Neural cell (in vitro differentiated cells): ENCODE data around the gene HRH2.

ENCODE experiments used
- EZH2 ChIP-seq: fragments of 200-600, 300-800 bp; shearing (Covaris generic), sonication (generic); IDR thresholded peaks from 2 replicates; pipeline ENCODE4 v1.6.1; 2014; ENCODE audit warnings: antibody characterized with exemption, low read length, borderline replicate concordance, mild to moderate bottlenecking; ENCODE audit not compliant: insufficient read depth, poor library complexity, severe bottlenecking
- MXI1 ChIP-seq: fragments of 450-650 bp; conservative IDR thresholded peaks from 2 replicates; pipeline ENCODE4 v1.6.1; 2014; ENCODE audit warnings: antibody characterized with exemption, mild to moderate bottlenecking; ENCODE audit not compliant: poor library complexity, severe bottlenecking
- POLR2AphosphoS5 ChIP-seq: IDR thresholded peaks from 2 replicates; pipeline ENCODE4 v1.6.1; 2012
- RAD21 ChIP-seq: fragments of 450-650 bp; conservative IDR thresholded peaks from 2 replicates; pipeline ENCODE4 v1.6.1; 2014; ENCODE audit warnings: antibody characterized with exemption, mild to moderate bottlenecking, moderate library complexity
- SMC3 ChIP-seq: fragments of 450-650 bp; conservative IDR thresholded peaks from 2 replicates; pipeline ENCODE4 v1.6.1; 2014; ENCODE audit warnings: antibody characterized with exemption, mild to moderate bottlenecking, moderate library complexity; ENCODE audit not compliant: poor library complexity
- TAF1 ChIP-seq: IDR thresholded peaks from 2 replicates; pipeline ENCODE4 v1.6.1; 2012; ENCODE audit warnings: low read depth
- TF ChIP-seq, protein P1 (sequence below): fragments of 450-650 bp; IDR thresholded peaks from 2 replicates; pipeline ENCODE4 v1.5.1; 2014; ENCODE audit warnings: antibody characterized with exemption, mild to moderate bottlenecking, moderate library complexity; ENCODE audit not compliant: poor library complexity, severe bottlenecking
- TF ChIP-seq, protein P2 (sequence below): IDR thresholded peaks from 2 replicates; pipeline ENCODE4 v1.6.1; 2012; ENCODE audit warnings: borderline replicate concordance

GRCh38 chr5:175750511-175750931, 92.7 kb downstream of the HRH2 start:
- TF ChIP-seq, protein P1, sequence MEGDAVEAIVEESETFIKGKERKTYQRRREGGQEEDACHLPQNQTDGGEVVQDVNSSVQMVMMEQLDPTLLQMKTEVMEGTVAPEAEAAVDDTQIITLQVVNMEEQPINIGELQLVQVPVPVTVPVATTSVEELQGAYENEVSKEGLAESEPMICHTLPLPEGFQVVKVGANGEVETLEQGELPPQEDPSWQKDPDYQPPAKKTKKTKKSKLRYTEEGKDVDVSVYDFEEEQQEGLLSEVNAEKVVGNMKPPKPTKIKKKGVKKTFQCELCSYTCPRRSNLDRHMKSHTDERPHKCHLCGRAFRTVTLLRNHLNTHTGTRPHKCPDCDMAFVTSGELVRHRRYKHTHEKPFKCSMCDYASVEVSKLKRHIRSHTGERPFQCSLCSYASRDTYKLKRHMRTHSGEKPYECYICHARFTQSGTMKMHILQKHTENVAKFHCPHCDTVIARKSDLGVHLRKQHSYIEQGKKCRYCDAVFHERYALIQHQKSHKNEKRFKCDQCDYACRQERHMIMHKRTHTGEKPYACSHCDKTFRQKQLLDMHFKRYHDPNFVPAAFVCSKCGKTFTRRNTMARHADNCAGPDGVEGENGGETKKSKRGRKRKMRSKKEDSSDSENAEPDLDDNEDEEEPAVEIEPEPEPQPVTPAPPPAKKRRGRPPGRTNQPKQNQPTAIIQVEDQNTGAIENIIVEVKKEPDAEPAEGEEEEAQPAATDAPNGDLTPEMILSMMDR = no peak
- TF ChIP-seq, protein P2, sequence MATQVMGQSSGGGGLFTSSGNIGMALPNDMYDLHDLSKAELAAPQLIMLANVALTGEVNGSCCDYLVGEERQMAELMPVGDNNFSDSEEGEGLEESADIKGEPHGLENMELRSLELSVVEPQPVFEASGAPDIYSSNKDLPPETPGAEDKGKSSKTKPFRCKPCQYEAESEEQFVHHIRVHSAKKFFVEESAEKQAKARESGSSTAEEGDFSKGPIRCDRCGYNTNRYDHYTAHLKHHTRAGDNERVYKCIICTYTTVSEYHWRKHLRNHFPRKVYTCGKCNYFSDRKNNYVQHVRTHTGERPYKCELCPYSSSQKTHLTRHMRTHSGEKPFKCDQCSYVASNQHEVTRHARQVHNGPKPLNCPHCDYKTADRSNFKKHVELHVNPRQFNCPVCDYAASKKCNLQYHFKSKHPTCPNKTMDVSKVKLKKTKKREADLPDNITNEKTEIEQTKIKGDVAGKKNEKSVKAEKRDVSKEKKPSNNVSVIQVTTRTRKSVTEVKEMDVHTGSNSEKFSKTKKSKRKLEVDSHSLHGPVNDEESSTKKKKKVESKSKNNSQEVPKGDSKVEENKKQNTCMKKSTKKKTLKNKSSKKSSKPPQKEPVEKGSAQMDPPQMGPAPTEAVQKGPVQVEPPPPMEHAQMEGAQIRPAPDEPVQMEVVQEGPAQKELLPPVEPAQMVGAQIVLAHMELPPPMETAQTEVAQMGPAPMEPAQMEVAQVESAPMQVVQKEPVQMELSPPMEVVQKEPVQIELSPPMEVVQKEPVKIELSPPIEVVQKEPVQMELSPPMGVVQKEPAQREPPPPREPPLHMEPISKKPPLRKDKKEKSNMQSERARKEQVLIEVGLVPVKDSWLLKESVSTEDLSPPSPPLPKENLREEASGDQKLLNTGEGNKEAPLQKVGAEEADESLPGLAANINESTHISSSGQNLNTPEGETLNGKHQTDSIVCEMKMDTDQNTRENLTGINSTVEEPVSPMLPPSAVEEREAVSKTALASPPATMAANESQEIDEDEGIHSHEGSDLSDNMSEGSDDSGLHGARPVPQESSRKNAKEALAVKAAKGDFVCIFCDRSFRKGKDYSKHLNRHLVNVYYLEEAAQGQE = peak; percentile 58
- TF ChIP-seq EZH2 = no peak
- peak; percentile 23 for TF ChIP-seq SMC3
- peak; percentile 99 for TF ChIP-seq POLR2AphosphoS5
- TF ChIP-seq RAD21 = peak; percentile 37
- TF ChIP-seq MXI1 = peak; percentile 55
- TF ChIP-seq TAF1 = no peak
